Kidney tubule cell (primary cell): ENCODE measurements around the gene RAD18.
A peak's percentile ranks its signal among the peaks of the same experiment; 100 is the strongest.

Experiments used
- DNase-seq: peaks from one replicate; pipeline ENCODE4 v3.0.0-alpha.2; 2018; ENCODE audit warnings: low spot score

Gene RAD18

DNA sequence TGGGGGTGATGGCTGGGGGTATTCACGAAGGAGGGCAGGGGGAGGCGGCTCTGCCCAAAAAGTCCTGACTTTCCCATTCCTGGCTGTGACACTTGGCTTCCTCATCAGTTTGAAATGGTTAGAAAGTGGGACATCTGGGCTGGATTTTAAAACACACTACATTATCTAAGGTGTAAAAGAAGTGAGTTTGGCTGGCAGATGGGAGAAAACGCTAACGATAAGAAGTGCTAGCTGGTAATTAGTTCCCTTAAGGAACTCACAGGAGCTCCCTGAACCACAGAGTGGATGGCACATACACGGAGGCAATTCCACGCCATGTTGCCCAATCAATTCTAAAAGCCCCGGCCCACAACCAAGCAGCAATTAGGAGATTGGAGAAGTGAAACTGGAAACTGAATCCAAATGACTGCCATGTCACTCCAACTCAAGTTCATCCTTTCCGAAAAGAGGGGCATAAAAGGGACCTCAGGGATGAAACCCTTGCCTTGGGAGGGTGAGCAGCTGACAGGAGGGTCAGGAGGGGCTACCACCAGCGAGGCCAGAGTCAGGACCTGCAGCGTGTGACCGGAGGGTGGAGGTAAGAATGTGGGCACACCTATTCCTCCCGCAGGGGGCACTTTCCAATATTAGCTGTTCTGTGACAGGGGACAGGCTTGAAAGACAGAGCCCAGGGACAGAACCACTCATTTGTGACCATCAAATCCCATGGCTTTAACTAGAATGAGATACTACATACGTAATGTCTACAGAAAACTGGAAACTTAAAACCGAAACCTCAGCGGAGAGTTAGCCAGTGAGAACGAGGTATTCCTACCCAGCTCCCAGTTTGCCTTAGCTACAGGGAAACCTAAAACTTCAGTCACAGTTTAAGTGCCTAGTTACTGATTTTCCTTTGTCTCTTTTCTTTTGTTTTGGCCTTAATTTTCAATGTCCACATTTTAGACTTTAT is 98.6 kb downstream of the RAD18 start:
- peak; percentile 80 for DNase-seq

GRCh38 chr3:8863891-8864290 is 99.4 kb downstream of the RAD18 start:
- no peak for DNase-seq

GRCh38 chr3:8857720-8858367 is 105.4 kb downstream of the RAD18 start:
- DNase-seq, result no peak

GRCh38 chr3:8856721-8857120 is 106.6 kb downstream of the RAD18 start:
- DNase-seq, result no peak

DNA sequence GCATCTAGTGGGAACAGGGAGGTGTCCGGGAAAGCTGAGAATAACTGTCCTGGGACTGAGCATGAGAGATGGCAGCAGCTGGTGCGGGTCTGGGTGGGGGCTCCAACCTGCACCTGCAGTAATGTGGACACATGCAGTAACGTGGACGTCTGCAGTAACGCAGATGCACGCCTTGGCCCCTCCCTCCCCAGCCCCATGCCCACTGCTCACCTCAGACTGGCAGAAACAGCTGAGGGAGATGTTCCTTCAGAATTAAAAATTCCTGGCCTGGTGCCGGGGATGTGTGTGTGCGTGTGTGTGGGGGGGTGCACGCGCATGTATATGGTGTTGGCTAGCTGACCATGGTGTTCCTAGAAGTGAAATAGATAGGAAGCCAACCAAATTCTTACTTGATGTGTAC is 107.2 kb downstream of the RAD18 start:
- DNase-seq, result no peak

DNA sequence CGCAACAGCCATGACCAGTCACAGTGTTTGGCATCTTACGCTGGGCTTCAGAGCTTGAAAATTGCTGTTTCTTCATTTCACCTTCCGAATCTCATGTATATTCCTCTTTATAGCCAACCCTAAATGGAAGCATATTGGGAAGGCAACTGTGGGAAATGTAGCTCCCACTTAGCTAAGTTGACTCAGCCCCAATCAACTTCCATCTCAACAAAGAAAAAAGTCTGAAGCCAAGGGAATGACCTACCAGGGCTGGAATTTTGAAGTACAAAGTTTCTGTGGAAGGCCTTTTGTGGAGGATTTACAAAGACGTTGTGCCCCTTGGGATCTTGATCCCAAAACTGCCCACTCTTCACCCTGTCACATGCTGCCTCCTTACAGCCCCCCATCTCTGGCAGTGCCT is 108.6 kb downstream of the RAD18 start:
- no peak for DNase-seq

- DNase-seq, result no peak
Observed at GRCh38 chr3:8853081-8853480, 110.2 kb downstream of the RAD18 start.

DNA sequence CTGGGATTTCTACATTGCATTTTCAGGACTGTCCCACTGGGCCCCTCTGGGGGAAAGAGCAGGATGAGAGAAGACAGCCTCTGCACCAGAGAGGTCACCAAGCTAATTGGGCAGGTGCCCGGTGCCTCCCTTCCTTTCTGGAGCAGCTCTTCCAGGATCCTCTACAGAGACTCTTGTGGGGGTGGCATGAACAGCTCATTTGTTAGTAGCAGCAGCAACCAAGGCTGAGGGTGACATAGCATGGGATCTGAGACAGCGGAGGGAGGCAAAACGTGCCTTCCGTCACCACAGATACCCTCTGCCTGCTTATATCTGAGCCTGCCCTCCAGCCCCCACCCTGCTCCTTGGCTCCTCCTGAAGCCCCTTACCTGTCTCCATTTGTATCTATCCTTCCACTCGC is 110.8 kb downstream of the RAD18 start:
- DNase-seq, result no peak

GRCh38 chr3:8851703-8852102 is 111.6 kb downstream of the RAD18 start:
- DNase-seq, result peak; percentile 65

GRCh38 chr3:8848696-8849131 is 114.6 kb downstream of the RAD18 start:
- DNase-seq, result peak; percentile 65

GRCh38 chr3:8847317-8847716 is 116.0 kb downstream of the RAD18 start:
- DNase-seq, result no peak

GRCh38 chr3:8846176-8846575 is 117.1 kb downstream of the RAD18 start:
- no peak for DNase-seq

DNA sequence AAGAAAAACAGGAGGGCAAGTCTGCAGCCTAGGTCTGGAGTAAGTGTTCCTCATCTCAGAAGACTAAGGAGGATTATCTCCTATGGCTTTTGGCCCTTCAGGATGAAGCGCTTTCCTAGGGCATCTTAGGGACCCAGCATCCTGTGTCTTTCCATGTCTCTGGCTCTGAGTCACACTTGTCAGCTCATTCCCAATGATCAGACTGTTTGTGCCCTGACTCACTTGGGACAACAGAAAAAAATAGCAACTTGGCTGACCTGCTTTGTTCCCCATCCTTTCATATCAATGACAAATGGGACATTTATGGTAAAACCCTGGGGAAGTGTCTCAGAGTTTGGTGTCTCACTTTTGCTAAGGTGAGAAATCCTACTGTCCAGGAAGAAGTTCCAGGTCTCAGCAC is 117.6 kb downstream of the RAD18 start:
- DNase-seq, result peak; percentile 89

- DNase-seq, result no peak
Observed at GRCh38 chr3:8843347-8843746, 119.9 kb downstream of the RAD18 start.

GRCh38 chr3:8842293-8842692 is 121.0 kb downstream of the RAD18 start:
- no peak for DNase-seq

DNA sequence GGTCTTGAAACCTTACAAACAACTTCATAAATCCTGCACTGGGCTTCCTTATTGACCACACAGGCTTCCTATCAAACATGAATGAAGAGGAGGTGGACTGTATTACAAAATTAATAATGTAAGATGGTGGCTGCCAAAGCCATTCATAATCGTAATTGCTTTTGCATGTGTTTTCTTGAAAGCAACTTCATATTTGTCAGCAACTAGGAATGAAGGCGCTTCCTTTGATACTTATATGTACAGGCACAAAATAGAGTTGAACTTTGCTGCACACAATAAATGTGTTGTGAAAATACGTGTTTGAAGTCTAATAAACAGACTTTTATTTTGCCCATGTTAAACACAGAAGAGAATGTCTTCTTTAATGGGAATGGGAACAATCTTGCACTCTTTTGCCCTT is 121.8 kb downstream of the RAD18 start:
- DNase-seq, result no peak

DNA sequence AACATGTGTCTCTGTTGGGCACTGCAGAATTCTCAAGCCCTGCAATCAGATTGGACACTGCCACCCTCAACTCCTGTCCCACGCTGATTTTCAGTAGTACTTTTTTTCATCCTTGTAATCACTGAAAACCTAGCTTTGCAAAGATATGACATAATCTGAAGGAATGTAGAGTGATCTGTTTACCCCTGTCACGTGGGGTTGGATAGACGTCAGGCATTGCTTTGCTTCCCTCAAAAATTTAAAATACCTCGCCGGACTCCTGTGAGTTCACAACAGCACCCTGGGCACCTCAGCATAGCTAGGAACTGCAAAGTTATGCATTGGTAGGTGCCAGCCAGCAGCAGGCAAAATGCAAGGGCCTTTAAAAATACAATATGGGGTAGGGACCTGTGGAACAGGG is 122.7 kb downstream of the RAD18 start:
- peak; percentile 43 for DNase-seq

DNA sequence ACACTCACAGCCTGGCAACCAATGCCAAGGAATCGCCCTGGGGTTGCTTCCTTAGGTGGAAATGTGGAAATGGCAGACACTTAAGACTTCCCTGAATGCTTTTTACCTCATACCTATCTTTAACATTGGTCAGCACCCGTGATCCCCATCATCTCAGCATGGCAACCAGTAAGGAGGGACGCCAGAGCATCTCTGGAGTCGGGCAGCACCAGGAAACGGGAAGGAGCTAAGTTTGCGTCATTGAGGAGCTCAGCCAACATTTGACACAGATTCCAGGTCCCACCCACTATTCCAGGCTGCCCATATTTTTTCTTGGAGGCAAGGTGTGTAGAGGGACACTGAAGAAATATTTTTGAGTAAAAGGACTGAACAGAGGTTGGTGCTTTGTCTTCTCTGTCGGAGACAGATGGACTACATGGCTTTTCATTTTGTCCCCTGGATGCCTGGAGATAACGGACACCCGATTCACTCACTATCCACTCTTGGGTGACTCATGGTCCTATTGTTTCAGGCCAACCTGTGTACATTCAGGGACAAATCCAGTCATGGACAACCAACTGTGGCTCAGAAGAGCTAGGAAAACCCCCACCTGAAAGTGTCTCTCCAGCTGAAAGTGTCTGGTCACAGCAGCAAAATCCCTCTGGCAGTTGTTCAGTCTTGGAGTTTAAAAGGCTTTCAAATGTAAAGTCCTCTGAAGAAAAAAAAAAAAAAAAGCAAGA is 123.5 kb downstream of the RAD18 start:
- DNase-seq, result peak; percentile 51

DNA sequence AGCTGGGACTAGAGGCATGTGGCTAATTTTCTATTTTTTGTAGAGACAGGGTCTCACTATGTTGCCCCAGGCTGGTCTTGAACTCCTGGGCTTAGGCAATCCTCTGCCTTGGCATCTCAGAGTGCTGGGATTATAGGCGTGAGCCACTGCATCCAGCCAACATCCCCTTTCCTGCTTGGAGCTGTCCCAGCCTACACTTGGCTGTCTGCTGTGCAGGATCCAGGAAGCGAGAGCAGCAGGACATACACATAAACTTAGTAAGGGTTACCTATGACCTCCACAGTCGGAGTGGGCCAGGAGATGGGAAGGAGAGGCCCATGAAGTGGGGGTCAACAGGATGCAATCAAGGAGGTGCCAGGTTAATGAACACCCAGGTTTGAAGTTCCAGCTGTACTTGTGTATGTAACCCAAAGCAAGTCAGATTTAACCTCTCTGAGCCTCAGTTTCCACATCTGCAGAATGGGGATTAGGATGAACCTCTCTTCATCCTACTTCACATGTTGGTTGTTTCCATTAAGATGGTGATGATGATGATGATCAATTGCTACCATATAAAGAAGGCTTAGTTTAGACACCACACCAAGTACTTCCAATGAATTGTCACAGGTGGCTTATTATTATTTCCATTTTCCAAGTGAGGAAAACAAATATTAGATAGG is 124.4 kb downstream of the RAD18 start:
- no peak for DNase-seq

DNA sequence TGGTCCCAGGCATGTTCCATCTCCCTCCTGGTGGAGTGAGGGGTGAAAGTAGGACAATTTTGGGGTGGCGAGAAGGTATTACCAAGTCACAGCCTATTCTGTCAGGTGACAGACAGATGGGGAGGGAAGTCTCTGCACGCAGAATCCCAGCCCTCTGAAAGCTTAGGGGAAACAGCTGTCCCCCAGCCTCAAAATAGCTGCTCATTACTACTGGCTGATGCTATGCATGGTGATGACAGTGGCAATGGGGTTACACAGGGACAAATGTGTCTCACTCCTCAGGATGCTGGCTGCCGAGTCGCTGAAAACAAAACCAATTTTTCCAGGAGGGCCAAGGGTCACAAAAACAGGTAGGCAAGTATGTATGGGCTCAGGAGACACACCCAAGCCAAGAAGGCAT is 125.0 kb downstream of the RAD18 start:
- DNase-seq, result no peak

GRCh38 chr3:8837162-8837561 is 126.1 kb downstream of the RAD18 start:
- peak; percentile 69 for DNase-seq

DNA sequence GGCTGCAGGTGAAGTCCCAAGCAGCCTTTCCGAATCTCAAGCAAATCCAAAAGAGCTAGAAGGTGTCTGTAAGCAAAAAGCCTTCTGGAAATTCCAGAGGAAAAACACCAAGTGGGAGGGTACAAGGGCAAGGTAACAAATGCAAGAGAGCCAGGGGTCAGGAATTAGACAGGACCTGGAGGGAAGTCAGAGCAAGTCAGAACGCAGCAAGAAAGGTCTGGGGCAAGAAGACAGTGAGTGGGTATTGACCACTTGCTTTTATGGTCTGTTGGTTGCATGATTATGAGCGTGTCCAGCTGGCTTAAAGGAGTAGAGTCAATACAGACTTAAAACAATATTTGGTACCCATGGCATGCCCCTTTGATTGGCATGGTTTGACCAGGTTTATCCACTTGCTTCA is 127.2 kb downstream of the RAD18 start:
- DNase-seq, result no peak
